LNCaP clone FGC (cell line): ENCODE measurements around the gene PLEKHM2.

Experiments
- DNase-seq: peaks from one replicate; pipeline ENCODE4 v3.0.0-alpha.2; 2011; ENCODE audit warnings: low read depth
- H3K4me3 ChIP-seq: 2 replicates; pipeline ENCODE4 v1.5.1; 2011; ENCODE audit warnings: mild to moderate bottlenecking, low read depth, low read length, control low read depth
- TF ChIP-seq, protein P1 (sequence below): IDR thresholded peaks from 2 replicates; pipeline ENCODE4 v1.5.1; 2012; ENCODE audit warnings: mild to moderate bottlenecking; ENCODE audit not compliant: control insufficient read depth, insufficient read depth; ENCODE audit errors: extremely low read depth

The PLEKHM2 gene

DNA sequence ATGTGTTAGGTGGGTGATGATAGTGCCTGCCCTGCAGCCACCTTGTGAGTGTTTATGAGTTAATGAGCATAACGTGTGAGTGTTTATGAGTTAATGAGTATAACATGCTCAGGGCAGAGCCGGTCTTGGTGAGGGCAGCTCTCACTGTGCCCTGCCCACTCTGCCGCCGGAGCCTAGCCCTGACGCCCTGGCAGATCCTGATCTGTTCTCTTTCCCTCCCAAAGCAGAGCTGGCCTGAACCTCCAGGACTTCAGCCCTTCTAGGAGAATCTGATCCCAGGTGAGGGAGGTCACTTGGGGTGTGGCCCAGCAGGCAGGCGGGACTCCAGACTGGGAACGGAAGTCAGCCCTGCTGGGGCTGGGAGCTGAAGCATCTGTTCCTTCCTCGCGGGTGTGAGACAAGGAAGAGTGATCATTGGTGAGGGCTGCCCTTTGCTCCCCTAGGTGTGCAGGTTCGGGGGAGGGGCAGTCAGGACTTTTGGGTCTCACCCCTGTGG, 80.2 kb downstream of the PLEKHM2 start:
- TF ChIP-seq, protein P1, sequence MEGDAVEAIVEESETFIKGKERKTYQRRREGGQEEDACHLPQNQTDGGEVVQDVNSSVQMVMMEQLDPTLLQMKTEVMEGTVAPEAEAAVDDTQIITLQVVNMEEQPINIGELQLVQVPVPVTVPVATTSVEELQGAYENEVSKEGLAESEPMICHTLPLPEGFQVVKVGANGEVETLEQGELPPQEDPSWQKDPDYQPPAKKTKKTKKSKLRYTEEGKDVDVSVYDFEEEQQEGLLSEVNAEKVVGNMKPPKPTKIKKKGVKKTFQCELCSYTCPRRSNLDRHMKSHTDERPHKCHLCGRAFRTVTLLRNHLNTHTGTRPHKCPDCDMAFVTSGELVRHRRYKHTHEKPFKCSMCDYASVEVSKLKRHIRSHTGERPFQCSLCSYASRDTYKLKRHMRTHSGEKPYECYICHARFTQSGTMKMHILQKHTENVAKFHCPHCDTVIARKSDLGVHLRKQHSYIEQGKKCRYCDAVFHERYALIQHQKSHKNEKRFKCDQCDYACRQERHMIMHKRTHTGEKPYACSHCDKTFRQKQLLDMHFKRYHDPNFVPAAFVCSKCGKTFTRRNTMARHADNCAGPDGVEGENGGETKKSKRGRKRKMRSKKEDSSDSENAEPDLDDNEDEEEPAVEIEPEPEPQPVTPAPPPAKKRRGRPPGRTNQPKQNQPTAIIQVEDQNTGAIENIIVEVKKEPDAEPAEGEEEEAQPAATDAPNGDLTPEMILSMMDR = no peak
- no peak overlapping the region for H3K4me3 ChIP-seq
- no peak for DNase-seq

DNA sequence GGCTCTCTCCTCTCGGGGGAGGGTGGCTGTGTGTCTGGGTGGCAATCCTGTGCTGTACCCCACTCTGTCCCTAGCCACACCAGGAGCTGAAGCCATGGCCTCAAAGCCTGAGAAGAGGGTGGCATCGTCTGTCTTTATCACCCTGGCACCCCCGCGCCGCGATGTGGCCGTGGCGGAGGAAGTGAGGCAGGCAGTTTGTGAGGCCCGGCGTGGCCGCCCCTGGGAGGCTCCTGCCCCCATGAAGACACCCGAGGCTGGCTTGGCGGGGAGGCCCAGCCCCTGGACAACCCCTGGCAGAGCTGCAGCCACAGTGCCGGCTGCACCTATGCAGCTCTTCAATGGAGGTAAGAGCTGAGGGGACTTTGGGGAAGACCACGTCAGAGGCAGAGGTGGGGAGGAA, 80.8 kb downstream of the PLEKHM2 start:
- DNase-seq = no peak
- no peak overlapping the region for H3K4me3 ChIP-seq

DNA sequence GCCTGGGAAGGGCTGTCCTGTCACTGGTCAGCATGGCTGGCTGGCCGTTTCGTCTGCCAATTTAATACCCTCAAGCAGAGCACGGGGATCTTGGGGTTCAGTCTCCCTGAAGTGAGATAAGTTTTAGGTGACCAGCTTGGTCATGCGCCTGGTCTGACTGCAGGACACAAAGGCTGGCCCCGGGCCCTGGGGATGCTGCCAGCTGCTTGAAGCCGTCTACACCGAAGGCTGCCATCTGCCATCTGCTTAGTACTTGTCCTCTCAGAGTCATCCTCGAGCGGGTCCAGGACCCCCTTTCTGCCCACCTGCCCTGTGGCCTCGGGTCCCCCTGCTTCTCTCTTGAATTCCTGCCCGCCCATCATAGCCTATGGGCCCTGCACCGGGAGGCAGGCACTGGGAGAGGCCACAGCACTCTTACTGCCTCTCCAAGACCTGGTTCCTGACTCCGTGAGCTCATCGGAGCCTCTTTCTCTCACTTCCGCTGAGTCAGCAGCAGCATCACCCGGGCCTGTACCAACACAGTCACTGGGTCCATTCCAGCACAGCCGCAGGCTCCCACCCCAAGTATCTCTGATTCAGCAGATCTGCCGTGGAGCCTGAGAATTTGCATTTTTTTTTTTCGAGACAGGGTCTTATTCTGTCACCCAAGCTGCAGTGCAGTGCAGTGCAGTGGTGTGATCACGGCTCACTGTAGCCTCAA, 81.5 kb downstream of the PLEKHM2 start:
- H3K4me3 ChIP-seq = no peak overlapping the region
- DNase-seq = no peak
- TF ChIP-seq, protein P1 = no peak

More for the DNA sequence above, 80.8 kb downstream of the PLEKHM2 start:
- TF ChIP-seq, protein P1 = no peak

DNA sequence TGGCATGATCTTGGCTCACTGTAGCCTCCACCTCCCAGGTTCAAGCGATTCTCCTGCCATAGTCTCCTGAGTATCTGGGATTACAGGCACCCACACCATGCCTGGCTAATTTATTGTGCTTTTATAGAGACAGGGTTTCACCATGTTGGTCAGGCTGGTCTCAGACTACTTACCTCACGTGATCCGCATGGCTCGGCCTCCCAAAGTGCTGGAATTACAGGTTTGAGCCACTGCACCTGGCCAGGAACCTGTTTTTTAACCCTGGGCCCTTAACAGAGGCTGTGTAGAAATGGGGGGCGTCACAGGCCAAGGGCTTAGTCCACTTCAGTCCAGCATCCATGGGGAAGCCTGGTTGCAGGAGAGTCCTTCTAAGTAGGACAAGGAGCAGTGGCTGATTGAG, 83.8 kb downstream of the PLEKHM2 start:
- TF ChIP-seq, protein P1 = no peak
- DNase-seq = peak; percentile 18

DNA sequence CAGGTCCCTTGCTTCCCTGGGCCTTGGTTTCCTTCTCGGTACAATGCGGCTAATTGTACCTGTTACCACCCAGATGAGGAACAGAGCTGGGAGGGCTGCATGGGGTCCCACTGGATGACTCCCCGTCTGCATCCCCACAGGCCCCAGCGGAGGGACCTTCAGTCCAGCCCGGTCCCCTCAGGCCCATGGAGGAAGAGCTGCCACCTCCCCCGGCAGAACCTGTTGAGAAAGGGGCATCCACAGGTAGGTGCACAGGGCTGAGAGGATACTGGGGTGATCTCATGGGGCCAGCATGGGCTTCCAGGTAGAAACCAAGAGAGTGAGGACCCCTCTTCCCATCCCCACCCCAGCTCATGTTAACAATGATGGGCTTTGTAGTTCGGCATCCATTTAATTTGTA, 84.3 kb downstream of the PLEKHM2 start:
- no peak for DNase-seq
- H3K4me3 ChIP-seq = no peak overlapping the region
- TF ChIP-seq, protein P1 = no peak

More for the DNA sequence above, 83.8 kb downstream of the PLEKHM2 start:
- no peak overlapping the region for H3K4me3 ChIP-seq

DNA sequence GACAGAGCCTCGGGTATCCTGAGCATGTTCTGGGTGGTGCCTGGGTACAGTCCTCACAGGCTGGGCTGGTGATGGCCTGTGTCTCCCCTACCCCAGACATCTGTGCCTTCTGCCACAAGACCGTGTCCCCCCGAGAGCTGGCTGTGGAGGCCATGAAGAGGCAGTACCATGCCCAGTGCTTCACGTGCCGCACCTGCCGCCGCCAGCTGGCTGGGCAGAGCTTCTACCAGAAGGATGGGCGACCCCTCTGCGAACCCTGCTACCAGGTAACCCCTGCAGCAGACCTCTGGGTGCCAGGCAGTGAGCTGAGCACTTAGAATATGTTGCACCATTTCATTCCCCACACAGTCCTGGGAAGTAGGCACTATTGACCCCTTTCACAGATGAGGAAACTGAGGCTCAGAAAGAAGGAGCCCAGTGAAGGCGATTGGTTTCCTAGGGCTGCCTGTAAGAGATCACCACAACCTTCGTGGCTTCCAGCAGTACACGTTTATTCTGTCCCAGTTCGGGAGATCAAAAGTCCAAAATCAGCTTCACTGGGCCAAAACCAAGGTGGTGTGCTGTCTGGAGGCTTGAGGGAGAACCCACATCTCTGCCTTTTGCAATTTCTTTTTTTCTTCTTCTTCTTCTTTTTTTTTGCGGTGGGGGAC, 86.3 kb downstream of the PLEKHM2 start:
- no peak overlapping the region for H3K4me3 ChIP-seq
- no peak for DNase-seq
- TF ChIP-seq, protein P1 = no peak
